ENCODE results near the gene HELZ. TPM values are rescaled to one million over a fixed set of nuclear protein-coding genes. Genes with fewer than 3 reads are reported as not detected.
"Not testable (repeated sequence)": the region's sequence is repeated elsewhere in the genome, so short reads cannot be mapped to it uniquely, and the experiment has no call there.

Gene HELZ
- total RNA-seq, 1 experiment from 2014 or later: 49.8 TPM

DNA sequence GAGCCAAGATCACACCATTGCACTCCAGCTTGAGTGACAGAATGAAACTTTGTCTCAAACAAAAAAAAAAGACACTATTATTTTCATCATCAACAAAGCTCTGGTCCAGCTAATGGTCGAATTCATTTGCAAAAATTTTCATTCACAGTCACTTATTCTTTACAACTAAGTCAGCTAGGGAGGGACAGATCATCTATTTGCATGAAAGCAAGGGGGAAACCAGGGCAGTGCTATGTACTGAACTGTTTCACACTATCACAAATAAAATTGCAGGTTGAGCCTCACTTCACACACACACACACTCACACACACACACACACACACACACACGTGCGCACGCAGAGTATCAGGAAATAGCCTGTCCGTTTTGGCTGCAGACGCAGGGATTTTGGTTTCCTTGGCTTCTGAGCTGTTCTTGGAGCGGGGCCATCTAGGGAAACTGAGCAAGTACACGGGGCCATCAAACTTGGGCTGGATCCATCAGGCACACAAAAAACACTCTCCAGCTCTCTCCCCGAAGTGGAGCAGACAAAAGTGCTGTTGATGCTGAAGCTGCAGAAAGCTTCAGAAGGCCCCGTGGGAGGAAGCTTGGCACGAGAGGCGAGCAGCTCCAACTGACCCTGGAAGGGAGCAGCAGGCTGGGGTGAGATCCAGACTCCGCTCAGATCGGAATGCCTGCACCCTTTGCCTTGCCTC, 44.3 kb upstream of the HELZ start:
- H3K36me3 Mint-ChIP-seq (ENCODE audit: insufficient read depth in 1 of 3, low read depth in 3 of 3): no peaks in the 10 kb centered on the region
- Histone ChIP-seq H3K23me2 (ENCODE audit: insufficient read length, low read depth, low read length, poor library complexity, severe bottlenecking) (no peaks in the 10 kb centered on the region), H3K9ac (ENCODE audit: extremely low read depth, insufficient read length, low read length) (no peak overlapping the region), H4K20me1 (ENCODE audit: control insufficient read depth, insufficient read depth, insufficient read length) (no peaks in the 10 kb centered on the region), H3K9me3 (ENCODE audit: control insufficient read depth, low read depth, low read length) (no peaks in the 10 kb centered on the region), H2BK5ac (ENCODE audit: insufficient read length, low read length) (no peak overlapping the region), H2BK12ac (ENCODE audit: insufficient read length, low read depth, low read length) (no peak overlapping the region), H3K18ac (ENCODE audit: insufficient read length, low read depth, low read length) (no peak overlapping the region), H3K4me1 (ENCODE audit: insufficient read depth, low read length) (no peaks in the 10 kb centered on the region; the same call in 1 of the 2 replicates), H3K4ac (ENCODE audit: low read depth, low read length) (no peak overlapping the region), H3K27me3 (ENCODE audit: insufficient read depth, low read length) (no peaks in the 10 kb centered on the region), H2BK15ac (ENCODE audit: low read depth, low read length) (no peak overlapping the region), H4K5ac (ENCODE audit: insufficient read length, low read depth, low read length) (no peak overlapping the region), H3K56ac (ENCODE audit: insufficient read length, low read depth, low read length) (no peak overlapping the region), H3T11ph (ENCODE audit: low read length) (no peak overlapping the region), H3K27ac (ENCODE audit: insufficient read length, low read depth, low read length) (no peak overlapping the region), H3K4me2 (ENCODE audit: insufficient read depth, insufficient read length, low read length) (no peak overlapping the region), H3K14ac (ENCODE audit: insufficient read depth, low read length) (no peak overlapping the region; the same call in 1 of the 2 replicates), H3K23ac (ENCODE audit: insufficient read length, low read depth, low read length) (no peak overlapping the region), H3K79me2 (ENCODE audit: insufficient read depth, low read length) (no peaks in the 10 kb centered on the region), H2AK5ac (ENCODE audit: insufficient read length, low read length) (no peak overlapping the region), H2AFZ (ENCODE audit: low read length) (peak overlapping the region; percentile 23), H2BK20ac (ENCODE audit: low read depth, low read length, poor library complexity, severe bottlenecking) (no peak overlapping the region), H2BK120ac (ENCODE audit: low read depth, low read length, poor library complexity, severe bottlenecking) (no peak overlapping the region), H4K8ac (replicated peaks; ENCODE audit: insufficient read length, low read depth, low read length) (no peak overlapping the region), H3K79me1 (ENCODE audit: insufficient read depth, low read depth, low read length, poor library complexity, severe bottlenecking) (no peaks in the 10 kb centered on the region), H4K91ac (ENCODE audit: insufficient read length, low read depth, low read length) (no peak overlapping the region)
- H3K27ac Mint-ChIP-seq: 0 out of 7 replicates have a peak overlapping the region, but pooled peaks have one; percentile 20 to 51 (median 30)
- peaks cover 2% of the 10 kb centered on the region; the same call in 1 of the 2 replicates for H3K27me3 Mint-ChIP-seq (ENCODE audit: low read depth)
- TF ChIP-seq, protein P1, sequence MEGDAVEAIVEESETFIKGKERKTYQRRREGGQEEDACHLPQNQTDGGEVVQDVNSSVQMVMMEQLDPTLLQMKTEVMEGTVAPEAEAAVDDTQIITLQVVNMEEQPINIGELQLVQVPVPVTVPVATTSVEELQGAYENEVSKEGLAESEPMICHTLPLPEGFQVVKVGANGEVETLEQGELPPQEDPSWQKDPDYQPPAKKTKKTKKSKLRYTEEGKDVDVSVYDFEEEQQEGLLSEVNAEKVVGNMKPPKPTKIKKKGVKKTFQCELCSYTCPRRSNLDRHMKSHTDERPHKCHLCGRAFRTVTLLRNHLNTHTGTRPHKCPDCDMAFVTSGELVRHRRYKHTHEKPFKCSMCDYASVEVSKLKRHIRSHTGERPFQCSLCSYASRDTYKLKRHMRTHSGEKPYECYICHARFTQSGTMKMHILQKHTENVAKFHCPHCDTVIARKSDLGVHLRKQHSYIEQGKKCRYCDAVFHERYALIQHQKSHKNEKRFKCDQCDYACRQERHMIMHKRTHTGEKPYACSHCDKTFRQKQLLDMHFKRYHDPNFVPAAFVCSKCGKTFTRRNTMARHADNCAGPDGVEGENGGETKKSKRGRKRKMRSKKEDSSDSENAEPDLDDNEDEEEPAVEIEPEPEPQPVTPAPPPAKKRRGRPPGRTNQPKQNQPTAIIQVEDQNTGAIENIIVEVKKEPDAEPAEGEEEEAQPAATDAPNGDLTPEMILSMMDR (conservative IDR thresholded peaks at IDR 0.05): no peak
- H3K9me3 Mint-ChIP-seq: no peaks in the 10 kb centered on the region; a peak in 1 of 5 replicates
- peak; percentile 41 for DNase-seq
- no peak overlapping the region for H3K4me3 Mint-ChIP-seq
- WGBS (ENCODE audit: extremely low coverage, insufficient read length, low lambda C conversion rate): no CpG with 5 or more reads among the region's 14 CpGs
- H3K4me1 Mint-ChIP-seq: peaks cover 12 to 14% of the 10 kb centered on the region in 2 experiments

DNA sequence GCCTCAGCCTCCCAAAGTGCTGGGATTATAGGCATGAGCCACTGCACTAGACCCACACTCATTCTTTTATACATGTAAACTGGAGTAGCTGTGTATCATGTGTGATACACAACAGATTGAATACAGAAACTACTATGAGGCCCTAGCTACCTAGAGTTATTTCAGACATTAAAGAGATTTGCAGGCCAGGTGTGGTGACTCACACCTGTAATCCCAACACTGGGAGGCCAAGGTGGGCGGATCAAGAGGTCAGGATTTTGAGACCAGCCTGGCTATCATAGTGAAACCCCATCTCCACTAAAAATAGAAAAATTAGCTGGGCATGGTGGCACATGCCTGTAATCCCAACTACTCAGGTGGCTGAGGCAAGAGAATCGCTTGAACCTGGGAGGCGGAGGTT, 41.8 kb upstream of the HELZ start:
- H3K9ac ChIP-seq (ENCODE audit: extremely low read depth, insufficient read length, low read length): not testable (repeated sequence)

More for the DNA sequence above, 41.8 kb upstream of the HELZ start:
- not testable (repeated sequence) for H2AK5ac ChIP-seq (ENCODE audit: insufficient read length, low read length); H3K79me2 ChIP-seq (ENCODE audit: insufficient read depth, low read length); H4K5ac ChIP-seq (ENCODE audit: insufficient read length, low read depth, low read length); H3K36me3 Mint-ChIP-seq (ENCODE audit: insufficient read depth in 1 of 3, low read depth in 3 of 3); H3K27ac Mint-ChIP-seq; H4K8ac ChIP-seq (replicated peaks; ENCODE audit: insufficient read length, low read depth, low read length); H3K27me3 ChIP-seq (ENCODE audit: insufficient read depth, low read length); H3T11ph ChIP-seq (ENCODE audit: low read length); H2BK15ac ChIP-seq (ENCODE audit: low read depth, low read length); H2BK12ac ChIP-seq (ENCODE audit: insufficient read length, low read depth, low read length); H3K14ac ChIP-seq (ENCODE audit: insufficient read depth, low read length); H3K9me3 ChIP-seq (ENCODE audit: control insufficient read depth, low read depth, low read length); H3K56ac ChIP-seq (ENCODE audit: insufficient read length, low read depth, low read length); H3K4me1 ChIP-seq (ENCODE audit: insufficient read depth, low read length); H3K23ac ChIP-seq (ENCODE audit: insufficient read length, low read depth, low read length); H4K91ac ChIP-seq (ENCODE audit: insufficient read length, low read depth, low read length); H3K23me2 ChIP-seq (ENCODE audit: insufficient read length, low read depth, low read length, poor library complexity, severe bottlenecking); H3K27me3 Mint-ChIP-seq (ENCODE audit: low read depth); H2BK120ac ChIP-seq (ENCODE audit: low read depth, low read length, poor library complexity, severe bottlenecking); H3K4ac ChIP-seq (ENCODE audit: low read depth, low read length); H2BK20ac ChIP-seq (ENCODE audit: low read depth, low read length, poor library complexity, severe bottlenecking); H3K18ac ChIP-seq (ENCODE audit: insufficient read length, low read depth, low read length); H4K20me1 ChIP-seq (ENCODE audit: control insufficient read depth, insufficient read depth, insufficient read length); H3K9me3 Mint-ChIP-seq; H3K79me1 ChIP-seq (ENCODE audit: insufficient read depth, low read depth, low read length, poor library complexity, severe bottlenecking); H3K4me3 Mint-ChIP-seq; H3K4me2 ChIP-seq (ENCODE audit: insufficient read depth, insufficient read length, low read length); DNase-seq; H3K27ac ChIP-seq (ENCODE audit: insufficient read length, low read depth, low read length); H2AFZ ChIP-seq (ENCODE audit: low read length); H2BK5ac ChIP-seq (ENCODE audit: insufficient read length, low read length)
- H3K4me1 Mint-ChIP-seq: peaks cover 9 to 15% of the 10 kb centered on the region in 2 experiments
- no CpG with 5 or more reads among the region's 3 CpGs for WGBS (ENCODE audit: extremely low coverage, insufficient read length, low lambda C conversion rate)

Measured in H9 (cell line).